Measurements from ENCODE around the gene UBE4A.

Gene UBE4A

DNA sequence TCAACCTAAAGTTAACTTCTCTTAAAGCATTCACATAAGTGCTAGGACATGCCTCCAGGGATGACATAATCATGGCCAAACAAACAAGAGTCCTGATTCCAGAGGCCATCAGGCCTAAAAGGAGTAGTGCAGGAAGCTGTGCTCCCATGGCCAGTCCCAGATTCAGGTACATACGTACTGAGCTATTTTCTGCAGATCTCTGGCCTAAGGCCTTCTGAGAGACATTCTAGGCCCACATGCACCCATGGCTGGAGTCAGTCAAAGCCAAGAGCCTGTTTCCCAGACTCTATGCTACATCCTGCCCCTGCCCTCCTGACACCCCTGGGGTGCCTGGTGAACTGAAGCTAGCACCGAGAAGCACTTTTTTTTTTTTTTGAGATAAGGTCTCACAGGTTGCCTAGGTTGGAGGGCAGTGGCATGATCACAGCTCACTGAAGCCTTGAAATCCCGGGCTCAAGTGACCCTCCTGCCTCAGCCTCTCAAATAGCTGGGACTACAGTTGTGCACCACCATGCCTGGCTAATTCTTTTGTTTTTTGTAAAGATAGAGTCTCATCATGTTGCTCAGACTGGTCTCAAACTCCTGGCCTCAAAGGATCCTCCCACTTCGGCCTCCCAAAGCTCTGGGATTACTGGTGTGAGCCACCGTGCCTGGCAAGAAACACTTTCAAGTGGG is 17.4 kb upstream of the UBE4A start:
- no peak for DNase-seq (ENCODE audit: low spot score)

DNA sequence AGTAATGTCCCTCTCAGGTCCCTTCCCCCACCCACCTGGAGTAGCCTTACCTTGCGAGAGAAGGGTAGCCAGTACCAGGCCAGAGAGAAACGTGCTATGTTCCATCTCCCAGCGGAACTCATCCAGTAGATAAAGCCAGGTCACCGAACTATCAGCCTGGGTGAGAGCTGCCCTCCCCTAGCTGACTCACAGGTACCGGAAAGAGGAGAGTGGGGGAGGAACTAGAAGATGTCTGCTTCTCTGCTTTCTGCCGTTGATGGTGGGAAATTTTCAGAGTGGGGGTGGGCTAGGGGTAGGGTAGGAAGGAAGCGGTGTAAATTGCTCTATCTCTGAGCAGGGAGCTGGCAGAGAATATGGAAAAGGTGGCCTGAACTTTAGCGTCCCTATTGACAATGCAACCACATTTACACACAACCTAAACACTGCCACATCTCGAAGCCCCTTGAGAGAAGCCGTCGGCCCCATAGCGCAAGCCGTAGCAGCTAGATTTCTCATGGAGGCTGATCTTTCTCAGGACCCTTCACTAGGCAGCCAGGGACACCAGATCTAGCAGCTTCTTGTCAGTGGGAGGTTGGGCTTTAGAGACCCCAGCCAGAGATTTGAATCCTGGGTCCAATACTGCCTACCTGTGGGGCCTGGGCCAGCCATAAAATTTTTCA is 16.8 kb upstream of the UBE4A start, which contains the start of gene CD3D:
TSS of gene CD3D (minus strand) at position 203 of the 659 bp plus-strand sequence. CDS start at position 105, 98 bp downstream.
- no peak for DNase-seq (ENCODE audit: low spot score)

DNA sequence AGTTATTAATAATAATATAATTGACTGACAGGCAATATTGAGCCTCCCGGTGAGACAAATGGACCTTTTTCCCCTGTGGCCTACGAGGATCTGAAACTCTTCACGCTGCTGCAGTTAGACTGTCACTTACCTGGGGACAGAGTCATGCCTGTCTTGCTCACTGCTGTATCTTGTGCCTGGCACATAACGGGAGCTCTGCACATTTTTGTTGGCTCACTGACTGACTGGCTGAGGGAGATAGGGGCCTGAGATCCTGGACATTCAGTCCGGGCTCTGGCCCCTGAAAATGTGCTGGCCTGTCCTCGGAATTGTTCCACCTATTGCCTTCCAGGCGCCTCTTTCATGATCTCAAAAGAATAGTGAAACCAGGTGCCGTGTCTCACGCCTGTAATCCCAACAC is 16.2 kb upstream of the UBE4A start:
- no peak for DNase-seq (ENCODE audit: low spot score)

DNA sequence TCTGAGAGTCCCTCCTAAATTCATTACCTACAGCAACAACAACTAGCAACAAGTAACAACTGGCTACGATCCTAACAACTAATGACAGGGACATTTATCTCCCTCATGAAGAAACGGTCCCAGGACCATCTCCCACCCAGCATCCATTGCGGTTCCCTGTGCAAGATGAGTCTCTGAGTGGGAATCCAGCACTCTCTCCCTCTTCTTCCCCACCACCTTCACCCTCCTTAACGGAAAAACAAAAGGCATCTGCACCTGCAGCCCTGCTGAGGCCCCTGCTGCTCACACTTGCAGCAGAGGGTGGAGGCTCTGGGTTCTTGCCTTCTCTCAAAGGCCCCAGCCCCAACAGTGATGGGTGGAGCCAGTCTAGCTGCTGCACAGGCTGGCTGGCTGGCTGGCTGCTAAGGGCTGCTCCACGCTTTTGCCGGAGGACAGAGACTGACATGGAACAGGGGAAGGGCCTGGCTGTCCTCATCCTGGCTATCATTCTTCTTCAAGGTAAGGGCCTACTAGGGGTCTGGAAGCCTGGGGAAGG is 15.4 kb upstream of the UBE4A start, which contains the start of gene CD3G:
TSS of gene CD3G (plus strand) at position 364 of the 535 bp plus-strand sequence. CDS start at position 444, 80 bp downstream.
- no peak for DNase-seq (ENCODE audit: low spot score)

DNA sequence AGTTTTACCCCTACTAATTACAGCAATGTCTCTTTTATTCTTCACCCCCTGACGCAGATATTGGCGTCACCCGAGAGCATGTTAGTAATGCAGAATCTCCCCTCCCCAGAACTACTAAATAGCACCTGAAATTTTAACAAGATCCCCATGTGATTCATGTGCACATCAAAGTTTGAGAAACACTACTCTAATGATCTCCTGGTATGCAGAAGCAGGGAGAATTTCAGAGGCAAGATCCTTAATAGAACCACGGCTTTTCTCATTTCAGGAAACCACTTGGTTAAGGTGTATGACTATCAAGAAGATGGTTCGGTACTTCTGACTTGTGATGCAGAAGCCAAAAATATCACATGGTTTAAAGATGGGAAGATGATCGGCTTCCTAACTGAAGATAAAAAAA is 9.9 kb upstream of the UBE4A start:
- DNase-seq (ENCODE audit: low spot score) = no peak

DNA sequence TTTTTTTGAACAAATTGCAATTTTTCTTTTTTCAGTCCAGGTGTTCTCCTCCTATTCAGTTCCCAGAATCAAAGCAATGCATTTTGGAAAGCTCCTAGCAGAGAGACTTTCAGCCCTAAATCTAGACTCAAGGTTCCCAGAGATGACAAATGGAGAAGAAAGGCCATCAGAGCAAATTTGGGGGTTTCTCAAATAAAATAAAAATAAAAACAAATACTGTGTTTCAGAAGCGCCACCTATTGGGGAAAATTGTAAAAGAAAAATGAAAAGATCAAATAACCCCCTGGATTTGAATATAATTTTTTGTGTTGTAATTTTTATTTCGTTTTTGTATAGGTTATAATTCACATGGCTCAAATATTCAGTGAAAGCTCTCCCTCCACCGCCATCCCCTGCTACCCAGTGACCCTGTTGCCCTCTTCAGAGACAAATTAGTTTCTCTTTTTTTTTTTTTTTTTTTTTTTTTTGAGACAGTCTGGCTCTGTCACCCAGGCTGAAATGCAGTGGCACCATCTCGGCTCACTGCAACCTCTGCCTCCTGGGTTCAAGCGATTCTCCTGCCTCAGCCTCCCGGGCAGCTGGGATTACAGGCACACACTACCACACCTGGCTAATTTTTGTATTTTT is 6.2 kb upstream of the UBE4A start:
- DNase-seq (ENCODE audit: low spot score) = peak; percentile 20

DNA sequence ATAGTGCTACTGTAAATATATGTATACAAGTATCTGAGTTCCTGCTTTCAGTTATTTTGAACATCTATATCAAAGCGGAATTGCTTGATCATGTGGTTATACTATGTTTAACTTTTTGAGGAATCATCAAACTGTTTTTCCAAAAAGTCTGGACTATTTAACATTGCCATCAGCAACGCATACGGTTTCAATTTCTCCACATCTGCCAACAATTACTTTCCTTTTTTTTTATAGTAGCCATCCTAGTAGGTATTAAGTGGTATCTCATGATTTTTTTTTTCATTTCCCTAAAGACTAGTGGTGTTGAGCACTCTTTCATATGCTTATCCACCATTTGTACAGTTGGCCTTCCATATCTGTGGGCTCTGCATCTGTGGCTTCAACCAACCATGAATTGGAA is 1.3 kb upstream of the UBE4A start:
- no peak for DNase-seq (ENCODE audit: low spot score)

DNA sequence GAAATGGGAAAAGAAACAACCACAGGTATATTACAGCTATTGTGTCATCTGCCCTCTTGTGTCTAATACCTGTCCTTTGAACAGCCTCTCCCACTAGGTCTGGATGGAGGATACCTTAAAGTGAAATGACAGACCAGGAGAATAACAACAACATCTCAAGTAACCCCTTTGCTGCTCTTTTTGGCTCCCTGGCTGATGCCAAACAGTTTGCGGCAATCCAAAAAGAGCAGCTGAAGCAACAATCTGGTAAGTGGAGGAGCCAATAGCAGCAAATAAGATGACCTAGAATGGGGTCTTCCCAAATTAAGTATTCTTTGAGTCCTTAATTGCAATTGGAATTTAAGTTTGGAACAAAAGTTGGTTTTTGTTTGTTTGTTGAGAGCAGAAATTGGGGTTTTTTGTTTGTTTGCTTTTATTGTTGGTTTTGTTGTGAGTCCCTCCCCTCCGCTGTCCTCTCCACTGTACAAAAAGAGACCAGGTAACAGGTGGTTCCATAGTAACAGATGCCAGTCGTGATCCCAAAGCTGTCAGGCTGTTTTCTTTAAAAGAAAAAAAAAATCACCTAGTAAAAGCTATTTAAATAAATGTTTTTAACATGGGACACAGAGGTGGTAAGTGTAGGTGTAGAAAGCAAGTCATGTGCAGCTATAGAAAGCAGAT is 5.7 kb downstream of the UBE4A start:
- DNase-seq (ENCODE audit: low spot score) = no peak

DNA sequence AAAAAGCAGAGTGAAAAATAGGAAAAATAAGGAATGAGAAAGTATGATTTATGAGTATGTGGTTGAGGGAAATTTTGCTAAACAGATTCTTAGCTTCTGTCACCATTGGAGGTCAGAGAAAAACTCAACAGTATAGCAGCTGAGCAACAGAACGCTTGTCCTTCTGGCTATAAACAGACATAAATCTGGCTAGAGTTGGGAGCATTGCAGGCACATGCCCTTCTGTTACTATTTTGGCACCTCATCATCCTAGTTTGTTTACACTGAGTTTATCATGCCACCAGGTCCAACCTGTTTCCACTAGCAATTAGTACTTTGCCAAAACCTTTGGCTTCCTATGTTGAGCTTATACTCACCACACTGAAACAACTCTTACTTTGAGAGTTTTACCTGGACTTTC is 6.9 kb downstream of the UBE4A start:
- no peak for DNase-seq (ENCODE audit: low spot score)

DNA sequence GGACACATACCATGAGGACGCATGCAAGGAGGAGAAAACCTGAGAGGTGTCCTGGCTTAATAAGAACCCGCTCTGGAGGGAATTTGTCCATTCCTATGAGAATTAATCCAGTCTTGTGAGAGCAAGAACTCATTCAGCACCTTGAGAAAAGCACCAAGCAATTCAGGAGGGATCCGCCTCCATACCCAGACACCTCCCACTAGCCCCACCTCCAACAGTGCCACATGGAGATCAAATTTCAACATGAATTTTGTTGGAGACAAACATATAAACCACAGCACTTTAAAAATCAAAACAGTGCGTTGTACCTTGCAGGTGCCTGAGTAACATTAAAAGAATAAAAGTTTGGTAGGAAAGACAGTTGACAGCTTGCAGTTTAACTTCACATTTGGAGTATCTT is 11.4 kb downstream of the UBE4A start:
- no peak for DNase-seq (ENCODE audit: low spot score)

DNA sequence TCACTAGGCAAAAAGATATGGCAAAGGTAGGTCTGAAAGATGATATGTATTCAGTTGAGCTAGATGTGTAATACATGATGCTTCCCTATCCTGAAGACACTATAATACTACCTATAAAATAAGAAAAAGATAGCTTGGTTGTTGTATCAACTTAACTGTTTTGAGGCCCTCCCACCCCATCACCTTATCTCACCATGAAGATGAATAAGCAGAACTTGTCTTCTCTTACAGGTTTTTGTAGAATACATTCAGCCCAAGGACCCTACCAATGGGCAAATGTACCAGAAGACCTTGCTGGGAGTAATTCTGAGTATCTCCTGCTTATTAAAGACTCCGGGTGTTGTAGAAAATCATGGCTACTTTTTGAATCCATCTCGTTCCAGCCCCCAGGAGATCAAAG is 13.9 kb downstream of the UBE4A start:
- no peak for DNase-seq (ENCODE audit: low spot score)

DNA sequence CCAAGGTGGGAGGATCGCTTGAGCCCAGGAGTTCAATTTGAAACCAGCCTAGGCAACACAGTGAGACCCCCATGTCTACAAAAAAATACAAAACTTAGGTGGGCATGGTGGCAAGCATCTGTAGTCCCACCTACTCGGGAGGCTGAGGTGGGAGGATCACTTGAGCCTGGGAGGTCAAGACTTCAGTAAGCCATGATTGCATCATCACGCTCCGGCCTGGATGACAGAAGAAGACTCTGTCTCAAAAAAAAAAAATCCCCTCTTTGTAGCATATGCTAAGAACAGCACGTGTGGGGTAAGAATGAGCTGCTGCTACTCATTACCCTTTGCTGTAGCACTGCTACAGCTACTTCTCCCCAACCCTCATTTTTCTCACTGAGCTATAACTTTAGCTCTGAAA is 14.5 kb downstream of the UBE4A start:
- DNase-seq (ENCODE audit: low spot score) = no peak

DNA sequence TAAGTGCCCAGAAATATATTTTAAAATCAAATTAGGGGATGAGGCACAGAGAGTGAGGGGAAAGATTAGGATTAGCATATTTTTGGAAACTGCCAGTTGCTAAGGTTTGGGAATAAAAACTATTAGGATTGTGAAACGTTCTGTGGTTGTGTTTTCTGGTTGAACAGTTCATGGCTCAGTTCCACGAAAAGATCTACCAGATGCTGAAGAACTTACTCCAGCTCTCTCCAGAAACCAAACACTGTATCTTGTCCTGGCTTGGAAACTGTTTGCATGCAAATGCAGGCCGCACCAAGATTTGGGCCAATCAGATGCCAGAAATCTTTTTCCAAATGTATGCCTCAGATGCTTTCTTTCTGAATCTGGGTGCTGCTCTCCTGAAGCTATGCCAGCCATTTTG is 15.3 kb downstream of the UBE4A start:
- DNase-seq (ENCODE audit: low spot score) = no peak

DNA sequence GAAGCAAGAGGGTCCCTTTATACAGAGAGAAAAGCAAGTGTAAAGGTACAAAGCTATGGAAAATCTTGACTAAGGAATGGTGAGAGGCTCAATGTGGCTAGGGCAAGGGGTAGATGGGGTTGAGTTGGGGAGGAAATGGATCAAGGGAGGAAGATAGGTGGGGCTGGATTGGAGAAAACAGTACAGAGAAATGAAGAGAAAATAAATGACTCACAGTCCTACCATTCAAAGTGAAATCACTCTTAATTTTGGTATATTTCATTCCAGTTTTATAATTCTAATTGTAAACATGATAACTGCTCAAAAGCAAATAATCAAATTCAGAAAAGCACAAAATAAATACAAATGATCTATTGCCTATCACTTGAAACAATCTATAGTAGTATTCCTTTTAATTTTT is 16.6 kb downstream of the UBE4A start:
- DNase-seq (ENCODE audit: low spot score) = no peak

DNA sequence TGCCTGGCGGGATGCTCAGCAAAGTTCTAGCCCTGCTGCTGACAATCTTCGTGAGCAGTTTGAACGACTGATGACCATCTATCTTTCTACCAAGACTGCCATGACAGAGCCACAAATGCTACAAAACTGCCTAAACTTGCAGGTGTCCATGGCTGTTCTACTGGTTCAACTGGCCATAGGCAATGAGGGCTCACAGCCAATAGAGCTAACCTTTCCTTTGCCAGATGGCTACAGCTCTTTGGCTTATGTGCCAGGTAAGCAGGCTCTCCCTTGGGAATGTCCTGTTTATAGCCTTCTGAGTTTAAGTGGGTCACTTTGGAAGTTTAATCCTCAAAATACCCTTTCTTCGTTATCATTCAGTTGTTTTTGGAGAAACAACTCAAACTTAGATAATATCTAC is 20.1 kb downstream of the UBE4A start:
- no peak for DNase-seq (ENCODE audit: low spot score)

DNA sequence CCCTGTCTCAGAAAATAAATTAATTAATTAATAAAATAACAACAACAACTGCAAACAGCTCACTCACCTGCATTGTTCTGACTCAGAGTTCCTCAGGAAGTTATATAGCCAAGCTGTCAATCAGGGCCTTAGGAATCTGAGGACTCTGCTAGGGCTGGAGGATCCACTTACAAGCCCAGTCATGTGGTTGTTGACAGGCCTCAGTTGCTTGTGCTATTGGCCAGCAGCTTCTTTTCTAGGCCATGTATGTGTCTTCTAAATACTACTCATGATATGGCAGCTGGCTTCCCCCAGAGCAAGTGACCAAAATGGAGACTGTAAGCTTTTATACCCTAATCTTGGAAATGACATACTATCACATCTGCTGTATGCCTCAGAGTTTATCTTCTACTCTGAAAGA is 21.2 kb downstream of the UBE4A start:
- DNase-seq (ENCODE audit: low spot score) = peak; percentile 23

DNA sequence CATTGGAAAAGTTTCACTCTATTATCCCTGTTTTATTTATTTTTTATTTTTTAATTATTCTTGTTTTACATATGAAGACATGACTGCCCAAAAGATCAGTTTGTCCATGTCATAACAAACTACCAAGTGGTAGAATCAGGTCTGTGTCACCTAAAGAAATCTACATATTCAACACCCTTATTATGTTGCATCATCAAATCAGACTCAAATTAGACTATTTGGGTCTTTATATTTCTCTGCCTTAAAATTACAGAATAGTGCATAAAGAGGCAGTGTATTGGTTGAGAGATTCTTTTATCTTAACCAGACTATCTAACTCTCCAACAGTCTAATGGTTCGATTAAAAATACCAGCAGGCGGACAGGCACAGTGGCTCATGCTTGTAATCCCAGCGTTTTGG is 23.6 kb downstream of the UBE4A start:
- no peak for DNase-seq (ENCODE audit: low spot score)

DNA sequence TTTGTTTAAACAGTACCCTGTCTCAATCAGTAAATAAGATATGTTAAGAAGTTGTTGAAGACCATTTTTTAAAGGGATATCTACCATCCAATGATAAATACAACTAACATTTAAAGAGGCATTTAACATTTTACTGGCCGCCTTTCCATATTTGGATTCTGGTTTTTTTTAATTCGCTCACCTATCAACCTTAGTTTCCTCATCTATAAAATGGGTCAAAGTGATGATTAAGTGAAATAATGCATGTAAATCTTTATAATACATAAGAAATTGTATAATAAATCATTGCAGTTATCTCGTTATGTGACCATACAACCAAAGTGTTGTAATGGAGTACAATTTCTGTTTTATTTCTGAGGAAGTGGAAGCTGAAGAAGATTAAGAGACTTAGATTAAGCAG is 24.3 kb downstream of the UBE4A start:
- DNase-seq (ENCODE audit: low spot score) = no peak

DNA sequence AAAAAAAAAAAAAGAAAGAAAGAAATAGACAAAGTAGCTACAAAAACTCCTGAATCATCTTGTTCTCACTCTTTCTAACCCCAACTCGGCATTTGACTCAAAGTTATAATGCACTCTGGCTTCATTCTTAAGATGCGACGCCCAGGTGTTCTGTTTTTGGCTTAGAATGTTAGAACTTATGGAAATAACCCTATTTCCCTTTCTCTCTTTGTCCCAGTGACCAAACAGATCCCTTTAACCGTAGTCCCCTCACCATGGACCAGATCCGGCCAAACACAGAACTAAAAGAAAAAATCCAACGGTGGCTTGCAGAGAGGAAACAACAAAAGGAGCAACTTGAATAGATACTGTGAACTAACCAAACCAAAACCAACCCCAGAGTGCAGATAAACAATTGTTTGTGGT is 36.7 kb downstream of the UBE4A start:
- DNase-seq (ENCODE audit: low spot score) = no peak

DNA sequence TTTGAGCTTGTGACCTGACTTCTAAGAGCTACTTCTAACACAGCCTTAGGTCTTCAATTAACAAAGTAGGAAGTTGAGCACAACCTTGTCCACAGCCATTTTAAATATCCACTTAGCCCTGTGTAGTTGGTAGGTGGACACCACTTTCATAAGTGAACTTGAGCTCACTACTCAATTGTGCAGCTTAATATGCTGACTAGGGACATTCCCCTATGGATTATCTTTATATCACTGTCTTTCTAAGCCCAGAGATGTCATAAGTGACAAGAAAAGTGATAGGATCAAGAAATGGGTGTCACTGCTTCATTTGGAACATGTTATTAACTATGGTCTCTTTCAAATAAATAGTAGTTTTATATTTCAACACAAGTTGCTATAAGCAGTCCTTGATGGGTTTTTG is 38.0 kb downstream of the UBE4A start:
- no peak for DNase-seq (ENCODE audit: low spot score)

DNA sequence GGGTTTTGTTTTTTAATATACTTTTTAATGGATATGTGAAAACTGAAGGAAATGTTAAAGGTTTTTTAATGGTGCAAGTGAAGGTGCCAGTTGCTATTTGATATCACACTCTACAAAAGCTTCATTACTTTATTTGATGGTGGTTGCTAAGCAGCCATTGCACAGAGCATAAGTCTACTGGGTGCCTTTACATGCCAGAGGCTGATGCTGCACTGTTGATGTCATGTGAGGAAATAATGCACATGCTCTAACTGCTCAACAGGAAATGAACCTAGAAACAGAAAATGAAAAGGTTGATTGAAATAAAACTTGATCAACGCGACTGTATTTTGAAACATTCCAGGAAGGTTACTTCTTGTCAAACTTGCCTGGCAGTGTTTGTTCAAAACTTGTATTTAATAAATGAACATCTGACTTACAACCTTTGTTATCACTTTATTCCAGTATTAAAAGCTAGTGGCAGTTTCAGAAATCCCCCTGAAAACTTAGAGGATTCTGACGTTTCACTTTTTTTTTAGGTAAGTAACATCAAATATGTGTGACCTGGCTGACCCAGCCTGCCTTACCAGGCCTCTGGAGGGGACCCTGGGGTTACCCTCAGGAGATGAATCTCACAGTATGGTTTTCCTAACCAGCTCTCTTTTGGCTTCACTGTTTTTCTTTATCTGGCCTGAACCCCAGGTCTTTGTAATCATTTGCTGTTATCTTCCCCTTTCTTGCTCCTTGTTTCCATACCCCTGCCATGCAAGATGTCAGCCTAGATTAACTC is 39.6 kb downstream of the UBE4A start:
- peak; percentile 17 for DNase-seq (ENCODE audit: low spot score)

Measured in kidney tubule cell (primary cell).